Stimulated activated CD8-positive, alpha-beta memory T cell treated with anti-CD3 and anti-CD28 coated beads, Interleukin-12 subunit alpha, Interleukin-12 subunit beta, amount 100 ng/mL, for 1 hour (primary cell): ENCODE data around the gene RALGPS1.

ENCODE experiments used
- DNase-seq: peaks from one replicate; pipeline ENCODE4 v3.0.0-alpha.2; 2020; ENCODE audit warnings: low read depth

The RALGPS1 gene

GRCh38 chr9:127053960-127054359 is 139.4 kb downstream of the RALGPS1 start:
- DNase-seq = no peak

- DNase-seq = no peak
Observed at GRCh38 chr9:127055745-127056402, 141.3 kb downstream of the RALGPS1 start.

GRCh38 chr9:127056446-127056845 is 141.9 kb downstream of the RALGPS1 start:
- DNase-seq = no peak

- DNase-seq = no peak
Observed at GRCh38 chr9:127058011-127058644, 143.5 kb downstream of the RALGPS1 start.

- DNase-seq = no peak
Observed at GRCh38 chr9:127058645-127059021, 144.1 kb downstream of the RALGPS1 start.

GRCh38 chr9:127059030-127059429 is 144.4 kb downstream of the RALGPS1 start:
- DNase-seq = no peak

- DNase-seq = no peak
Observed at GRCh38 chr9:127059765-127060361, 145.3 kb downstream of the RALGPS1 start.

GRCh38 chr9:127061411-127061810 is 146.8 kb downstream of the RALGPS1 start:
- no peak for DNase-seq

GRCh38 chr9:127064335-127064734 is 149.8 kb downstream of the RALGPS1 start:
- DNase-seq = no peak

- DNase-seq = no peak
Observed at GRCh38 chr9:127065592-127065991, 151.0 kb downstream of the RALGPS1 start.

- no peak for DNase-seq
Observed at GRCh38 chr9:127066060-127066850, 151.7 kb downstream of the RALGPS1 start.

- DNase-seq = no peak
Observed at GRCh38 chr9:127066851-127067136, 152.2 kb downstream of the RALGPS1 start.

- no peak for DNase-seq
Observed at GRCh38 chr9:127067603-127068220, 153.1 kb downstream of the RALGPS1 start.

GRCh38 chr9:127074561-127075548 is 160.3 kb downstream of the RALGPS1 start:
- DNase-seq = no peak

- DNase-seq = no peak
Observed at GRCh38 chr9:127075624-127076372, 161.2 kb downstream of the RALGPS1 start.

GRCh38 chr9:127076860-127077643 is 162.5 kb downstream of the RALGPS1 start:
- no peak for DNase-seq

GRCh38 chr9:127077644-127077946 is 163.0 kb downstream of the RALGPS1 start:
- DNase-seq = no peak

- no peak for DNase-seq
Observed at GRCh38 chr9:127078336-127078735, 163.8 kb downstream of the RALGPS1 start.

- DNase-seq = no peak
Observed at GRCh38 chr9:127078988-127079387, 164.4 kb downstream of the RALGPS1 start.
